Measurements from ENCODE around the gene HELT.
"Not testable (repeated sequence)": the region's sequence is repeated elsewhere in the genome, so short reads cannot be mapped to it uniquely, and the experiment has no call there.

Gene HELT

DNA sequence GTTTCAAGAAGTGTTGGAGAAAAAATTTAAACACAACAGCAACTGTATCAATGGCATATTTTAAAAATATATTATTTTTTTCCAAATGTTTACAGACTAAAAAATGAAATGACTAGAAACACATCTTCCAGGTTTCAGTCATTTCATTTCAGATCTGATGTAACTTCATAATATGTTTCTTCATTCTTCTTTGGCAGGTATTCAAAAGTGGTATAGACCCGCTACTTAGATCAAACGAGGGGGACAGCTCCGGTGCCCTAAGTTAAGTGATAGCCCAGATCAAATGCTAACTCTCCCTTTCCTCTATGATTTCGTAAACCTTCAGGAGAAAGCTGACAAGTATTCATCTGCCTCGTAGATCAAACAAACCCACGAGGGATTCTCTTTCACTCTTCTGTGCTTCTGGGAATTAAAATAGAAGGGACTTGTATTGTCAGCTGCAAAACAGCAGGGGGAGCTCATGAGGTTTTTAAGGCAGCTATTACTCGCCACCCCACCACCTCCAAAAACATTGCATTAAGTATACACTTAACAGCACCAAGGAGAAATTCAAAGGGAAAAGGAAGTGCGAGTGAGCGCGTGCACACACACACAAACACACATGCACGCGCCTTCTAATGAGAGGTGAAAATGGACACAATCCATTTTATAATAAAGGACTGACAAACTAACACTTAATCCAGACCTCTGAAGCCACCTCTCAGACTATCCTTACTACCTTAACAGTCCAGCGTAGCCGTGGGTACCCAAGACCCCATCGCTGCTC, 21.4 kb downstream of the HELT start:
- DNase-seq, result peak; percentile 16

DNA sequence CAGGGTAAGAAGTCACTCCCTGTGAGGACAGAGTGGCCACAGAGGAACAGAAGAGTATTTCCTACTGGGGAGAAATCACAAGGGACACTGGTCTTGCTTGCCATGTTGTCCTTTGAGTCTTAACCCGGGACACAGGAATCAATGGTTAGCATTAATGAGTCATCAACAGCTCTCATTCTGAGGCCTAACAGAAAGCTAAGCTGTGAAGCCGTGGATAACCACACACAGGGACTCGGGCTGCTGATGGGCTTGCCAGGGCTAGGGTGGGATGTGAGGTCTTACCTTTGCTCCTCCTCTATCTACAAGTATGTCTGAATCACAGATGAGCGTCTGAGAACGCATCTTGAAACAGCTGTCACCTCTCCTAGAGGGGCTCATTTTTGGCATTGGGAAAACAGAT, 22.2 kb downstream of the HELT start:
- no peak for DNase-seq

DNA sequence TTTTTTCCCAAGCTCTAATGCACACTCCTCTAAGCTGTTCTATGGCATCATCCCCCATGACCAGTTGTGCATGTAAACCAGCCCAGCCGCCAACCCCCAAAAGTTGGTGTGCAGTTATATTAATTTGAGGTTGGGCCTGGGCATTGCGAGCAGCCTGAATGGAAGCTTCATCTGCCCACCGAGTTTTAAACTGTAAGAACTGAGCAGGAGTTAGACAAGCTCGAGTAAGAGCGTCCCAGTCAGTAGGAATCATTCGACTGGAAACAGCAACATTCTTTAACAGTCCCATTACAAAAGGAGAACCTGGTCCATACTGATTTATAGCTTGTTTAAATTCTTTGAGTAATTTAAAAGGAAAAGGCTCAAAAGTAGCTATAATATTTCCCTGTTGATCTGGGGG, 32.0 kb downstream of the HELT start:
- not testable (repeated sequence) for DNase-seq

DNA sequence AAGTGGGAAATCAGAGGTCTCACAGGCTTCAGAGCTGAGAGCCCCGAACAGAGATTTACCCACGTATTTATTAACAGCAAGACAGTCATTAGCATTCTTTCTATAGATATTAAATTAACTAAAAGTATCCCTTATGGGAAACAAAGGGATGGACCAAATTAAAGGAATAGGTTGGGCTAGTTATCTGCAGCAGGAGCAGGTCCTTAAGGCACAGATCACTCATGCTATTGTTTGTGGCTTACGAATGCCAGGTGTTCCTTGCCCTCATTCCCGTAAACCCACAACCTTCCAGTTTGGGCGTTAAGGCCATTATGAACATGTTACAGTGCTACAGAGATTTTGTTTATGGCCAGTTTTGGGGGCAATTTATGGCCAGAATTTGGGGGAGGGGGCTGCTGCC, 33.0 kb downstream of the HELT start:
- DNase-seq, result not testable (repeated sequence)

DNA sequence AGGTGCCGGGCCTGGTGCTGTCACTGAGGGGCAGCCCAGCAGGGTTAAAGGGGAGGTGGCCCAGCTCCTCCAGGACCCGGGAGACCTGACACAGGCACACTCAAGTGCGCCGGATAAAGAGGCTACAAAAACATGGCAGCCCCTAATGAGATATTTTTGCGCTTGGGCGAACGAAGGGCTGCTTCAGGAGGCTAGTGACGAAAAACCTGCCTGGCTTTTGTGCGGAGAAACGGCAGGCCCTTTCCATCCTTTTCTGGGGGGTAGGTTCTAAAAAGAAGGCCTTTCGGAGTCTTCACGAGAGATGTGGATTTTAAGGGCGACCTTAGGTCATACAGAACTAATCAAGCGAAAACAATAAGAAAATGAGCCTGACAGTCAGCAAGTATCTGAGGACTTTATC, 35.5 kb downstream of the HELT start:
- DNase-seq, result no peak

DNA sequence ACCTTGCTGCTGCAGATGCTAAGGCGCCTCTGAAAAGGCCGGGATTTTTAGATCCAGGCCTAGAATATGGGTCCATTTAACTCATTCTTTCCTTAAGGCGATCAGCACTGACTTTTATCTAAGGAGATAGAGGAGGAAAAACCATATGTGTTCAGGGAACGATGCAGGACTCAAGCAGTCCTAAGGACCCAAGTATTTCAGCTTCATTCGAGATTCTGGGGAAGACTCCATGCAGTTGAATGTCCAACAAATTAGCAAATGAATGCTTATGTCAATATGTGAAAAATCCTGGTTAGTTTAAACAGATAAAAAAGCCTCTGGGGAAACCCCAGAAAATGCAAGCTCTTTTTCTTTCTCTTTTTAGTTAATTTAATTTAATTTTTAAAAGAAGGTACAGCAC, 36.0 kb downstream of the HELT start:
- DNase-seq, result no peak

DNA sequence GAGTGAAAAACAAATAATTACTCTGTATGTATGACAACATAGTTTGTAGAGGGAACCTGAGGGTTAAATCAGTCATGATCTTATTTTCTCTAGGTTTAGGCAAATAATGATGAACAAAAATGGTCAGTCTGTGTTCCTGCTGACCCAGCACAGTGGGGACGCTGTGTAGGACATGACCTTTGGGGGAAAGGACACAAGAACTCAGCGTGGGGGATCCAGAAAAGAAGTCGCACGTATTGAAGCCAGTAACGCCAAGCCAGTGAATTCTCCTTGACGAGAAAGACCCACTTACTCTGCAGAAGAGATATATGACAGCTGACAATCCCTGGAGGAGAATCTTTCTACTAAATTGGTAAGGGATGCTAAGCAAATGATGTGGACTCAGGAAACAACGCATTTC, 36.6 kb downstream of the HELT start:
- DNase-seq, result no peak

DNA sequence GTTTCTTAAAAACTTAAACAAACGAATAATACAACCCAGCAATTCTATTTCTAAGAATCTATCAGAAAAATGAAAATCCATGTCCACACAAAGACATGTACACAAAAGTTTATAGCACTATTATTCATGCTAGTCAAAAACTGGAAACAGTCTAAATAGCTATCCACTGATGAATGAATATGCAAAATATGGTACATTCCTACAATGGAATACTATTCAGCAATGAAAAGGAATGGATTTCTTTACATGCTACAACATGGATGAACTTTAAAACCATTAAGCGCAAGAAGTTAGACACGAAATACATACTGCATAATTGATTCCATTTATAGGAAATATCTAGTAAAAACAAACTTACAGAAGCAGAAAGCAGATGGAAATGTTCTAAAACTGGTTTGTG, 43.3 kb downstream of the HELT start:
- no peak for DNase-seq

DNA sequence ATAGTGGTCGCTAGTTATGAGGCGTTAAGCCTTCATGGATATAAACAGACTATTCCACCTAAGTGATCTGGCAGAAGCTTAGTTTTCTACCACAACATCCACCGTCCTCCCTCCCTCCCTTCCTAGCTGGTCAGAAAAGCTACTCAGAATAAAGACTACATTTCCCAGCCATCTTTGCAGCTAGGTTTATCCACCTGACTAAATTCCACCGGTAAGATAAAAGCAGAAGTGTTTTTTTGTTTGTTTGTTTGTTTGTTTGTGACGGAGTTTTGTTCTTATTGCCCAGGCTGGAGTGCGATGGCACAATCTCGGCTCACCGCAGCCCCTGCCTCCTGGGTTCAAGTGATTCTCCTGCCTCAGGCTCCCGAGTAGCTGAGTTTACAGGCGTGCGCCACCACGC, 44.3 kb downstream of the HELT start:
- no peak for DNase-seq

DNA sequence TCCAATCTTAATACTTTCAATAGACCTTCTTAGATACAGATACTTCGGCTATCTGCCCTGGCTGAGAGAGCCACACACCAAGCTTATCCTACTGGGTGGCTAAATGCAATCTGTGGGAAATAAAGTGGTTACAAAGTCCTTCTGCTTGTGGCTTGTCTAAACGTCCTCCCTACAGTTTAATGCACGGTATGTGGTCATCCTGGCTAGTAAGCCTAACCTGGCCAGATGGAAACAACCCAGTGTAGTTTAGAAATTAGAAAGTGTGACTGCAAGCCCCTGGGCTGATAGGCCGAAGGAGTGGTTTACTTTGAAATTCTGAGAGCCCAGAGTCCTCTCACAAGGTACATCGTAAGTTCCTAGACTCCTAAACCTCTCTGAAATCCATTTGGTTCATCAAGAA, 47.9 kb downstream of the HELT start:
- no peak for DNase-seq

DNA sequence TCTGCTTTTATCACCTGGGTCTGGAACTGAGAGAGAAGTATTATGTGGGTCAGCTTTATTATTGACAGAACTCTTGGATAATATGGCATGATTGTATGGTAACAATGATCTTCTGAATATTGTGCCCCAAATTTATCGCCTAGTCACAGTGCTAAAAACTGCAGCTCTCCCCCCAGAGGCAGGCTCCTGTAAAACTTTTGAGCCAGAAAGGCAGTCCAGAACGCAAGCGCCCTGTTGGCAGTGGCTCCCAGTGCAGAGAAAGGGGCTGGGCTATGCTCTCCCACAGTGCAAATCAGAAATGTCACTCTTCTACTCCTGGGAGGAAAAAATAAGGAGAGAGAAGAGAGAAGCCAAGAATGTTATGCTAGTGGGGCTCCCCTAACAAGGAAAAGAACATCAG, 50.5 kb downstream of the HELT start:
- DNase-seq, result no peak
